ENCODE results near the gene UTP14A.

UTP14A gene

GRCh38 chrX:129932821-129933321 lies 26.9 kb downstream of the UTP14A start:
- Histone ChIP-seq H3F3A (ENCODE audit: insufficient read depth, low read length) (peaks cover 4% of the 10 kb centered on the region; the same call in 1 of the 2 replicates), H3K79me2 (ENCODE audit: insufficient read depth, low read length) (no peaks in the 10 kb centered on the region), H3K27ac (ENCODE audit: low read depth, low read length, poor library complexity, severe bottlenecking) (no peak overlapping the region), H2AFZ (ENCODE audit: low read length) (no peak overlapping the region), H3K27me3 (ENCODE audit: insufficient read depth, low read length) (no peaks in the 10 kb centered on the region), H3K9me2 (ENCODE audit: low read depth, low read length) (no peaks in the 10 kb centered on the region), H3K4me3 (ENCODE audit: low read depth, low read length, poor library complexity, severe bottlenecking) (peak overlapping the region; percentile 36), H3K9me3 (ENCODE audit: low read length) (no peaks in the 10 kb centered on the region), H3K4me1 (ENCODE audit: insufficient read depth, low read length, severe bottlenecking) (peaks cover 4% of the 10 kb centered on the region), H3K4me2 (ENCODE audit: low read length) (peak overlapping the region; percentile 47), H3K36me3 (ENCODE audit: insufficient read depth, low read length) (peaks cover 8% of the 10 kb centered on the region), H3K9ac (ENCODE audit: low read length) (no peak overlapping the region), H4K20me1 (ENCODE audit: insufficient read depth, low read length) (no peaks in the 10 kb centered on the region)
- TF ChIP-seq CTCF (IDR thresholded peaks at IDR 0.05; ENCODE audit: low read length): no peak
- no peak for TF ChIP-seq EZH2 (IDR thresholded peaks at IDR 0.05; ENCODE audit: borderline replicate concordance, low read length)

DNA sequence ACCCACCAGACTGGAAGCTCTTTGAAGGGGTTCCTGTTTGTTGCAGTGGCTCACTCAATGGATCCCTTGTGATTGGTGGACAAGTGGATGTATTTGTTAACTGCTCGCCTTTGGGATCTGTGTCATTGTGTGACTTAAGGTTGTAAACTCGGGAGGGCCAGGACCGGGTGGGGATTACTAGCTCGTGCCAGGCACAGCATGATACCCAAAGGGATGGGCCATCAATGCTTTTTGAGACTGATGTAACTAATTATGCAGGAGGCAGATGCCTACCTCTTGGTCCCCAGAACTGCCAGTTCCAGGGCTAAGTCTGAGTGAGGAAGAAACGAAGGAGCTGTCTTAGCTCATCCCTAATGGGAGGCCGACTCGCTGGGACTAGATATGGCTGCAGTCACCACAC lies 27.7 kb downstream of the UTP14A start:
- H3K27me3 ChIP-seq (ENCODE audit: insufficient read depth, low read length): no peaks in the 10 kb centered on the region

DNA sequence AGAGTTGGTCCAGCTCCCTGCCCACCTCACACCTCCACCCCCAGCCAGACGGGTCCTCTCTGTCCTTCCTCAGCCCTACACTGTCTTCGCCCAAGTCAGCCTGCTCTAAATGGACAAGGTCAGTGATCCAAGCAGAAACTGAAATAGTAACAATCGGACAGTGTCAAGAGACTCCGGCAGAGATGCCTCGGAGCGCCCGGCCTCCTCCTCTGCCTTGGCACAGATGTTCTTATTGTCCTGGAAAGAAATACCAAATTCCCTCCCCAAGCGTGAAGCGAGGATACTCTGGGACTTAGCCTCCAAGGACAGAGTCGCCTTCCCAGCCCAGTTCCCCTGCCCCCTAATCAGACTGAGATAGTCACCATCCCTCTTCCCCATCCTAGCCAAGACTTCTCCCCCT lies 28.5 kb downstream of the UTP14A start:
- no peaks in the 10 kb centered on the region for H3K79me2 ChIP-seq (ENCODE audit: insufficient read depth, low read length)
- no peaks in the 10 kb centered on the region for H4K20me1 ChIP-seq (ENCODE audit: insufficient read depth, low read length)
- no peak for TF ChIP-seq EZH2 (IDR thresholded peaks at IDR 0.05; ENCODE audit: borderline replicate concordance, low read length)
- TF ChIP-seq CTCF (IDR thresholded peaks at IDR 0.05; ENCODE audit: low read length): no peak
- H3K4me1 ChIP-seq (ENCODE audit: insufficient read depth, low read length, severe bottlenecking): peaks cover 4% of the 10 kb centered on the region
- H3K27me3 ChIP-seq (ENCODE audit: insufficient read depth, low read length): no peaks in the 10 kb centered on the region
- H3K36me3 ChIP-seq (ENCODE audit: insufficient read depth, low read length): peaks cover 3% of the 10 kb centered on the region; the same call in 1 of the 2 replicates
- no peak overlapping the region for H2AFZ ChIP-seq (ENCODE audit: low read length)
- H3K9me2 ChIP-seq (ENCODE audit: low read depth, low read length): no peaks in the 10 kb centered on the region
- H3K27ac ChIP-seq (ENCODE audit: low read depth, low read length, poor library complexity, severe bottlenecking): no peak overlapping the region
- no peak overlapping the region for H3K4me3 ChIP-seq (ENCODE audit: low read depth, low read length, poor library complexity, severe bottlenecking)
- no peak overlapping the region for H3K4me2 ChIP-seq (ENCODE audit: low read length)
- H3F3A ChIP-seq (ENCODE audit: insufficient read depth, low read length): peaks cover 4% of the 10 kb centered on the region; the same call in 1 of the 2 replicates
- no peaks in the 10 kb centered on the region for H3K9me3 ChIP-seq (ENCODE audit: low read length)
- no peak overlapping the region for H3K9ac ChIP-seq (ENCODE audit: low read length)

More for the DNA sequence above, 27.7 kb downstream of the UTP14A start:
- H3F3A ChIP-seq (ENCODE audit: insufficient read depth, low read length): peaks cover 4% of the 10 kb centered on the region; the same call in 1 of the 2 replicates
- no peak overlapping the region for H3K4me2 ChIP-seq (ENCODE audit: low read length)
- H3K79me2 ChIP-seq (ENCODE audit: insufficient read depth, low read length): no peaks in the 10 kb centered on the region
- H2AFZ ChIP-seq (ENCODE audit: low read length): no peak overlapping the region
- no peak overlapping the region for H3K27ac ChIP-seq (ENCODE audit: low read depth, low read length, poor library complexity, severe bottlenecking)
- H3K4me1 ChIP-seq (ENCODE audit: insufficient read depth, low read length, severe bottlenecking): peaks cover 4% of the 10 kb centered on the region
- H3K4me3 ChIP-seq (ENCODE audit: low read depth, low read length, poor library complexity, severe bottlenecking): no peak overlapping the region
- no peaks in the 10 kb centered on the region for H3K9me2 ChIP-seq (ENCODE audit: low read depth, low read length)
- H3K9me3 ChIP-seq (ENCODE audit: low read length): no peaks in the 10 kb centered on the region
- peaks cover 8% of the 10 kb centered on the region; the same call in 1 of the 2 replicates for H3K36me3 ChIP-seq (ENCODE audit: insufficient read depth, low read length)
- no peaks in the 10 kb centered on the region for H4K20me1 ChIP-seq (ENCODE audit: insufficient read depth, low read length)
- TF ChIP-seq EZH2 (IDR thresholded peaks at IDR 0.05; ENCODE audit: borderline replicate concordance, low read length) (no peak), CTCF (IDR thresholded peaks at IDR 0.05; ENCODE audit: low read length) (no peak)
- H3K9ac ChIP-seq (ENCODE audit: low read length): no peak overlapping the region

Data from OCI-LY1 (cell line).